Adrenal gland (tissue), 12 donors: ENCODE measurements around the gene KIAA1958. TPM values are rescaled to one million over a fixed set of nuclear protein-coding genes. Genes with fewer than 3 reads are reported as not detected.

ENCODE experiments used
- DNase-seq, 7 donors: peaks; one replicate each; pipeline ENCODE4 v3.0.0-alpha.2; 2019 to 2020
- H3K27ac ChIP-seq, 5 donors: fragments of 200-600 bp; sonication (generic) in 4 of 5; 1 replicate in 3 of 5; 2 replicates in 2 of 5; pipeline versions ENCODE4 v1.5.1 to v1.8.0; 2016 to 2020; ENCODE audit warnings: mild to moderate bottlenecking in 1 of 5
- H3K27me3 ChIP-seq: fragments of 200-600 bp; 2 replicates; pipeline ENCODE4 v1.8.0; 2021
- H3K36me3 ChIP-seq, 2 donors: fragments of 200-600 bp; replicated peaks in 1 of 2; 1 replicate in 1 of 2; 2 replicates in 1 of 2; pipeline versions ENCODE4 v1.5.1 to v1.8.0; 2018 to 2022
- H3K4me1 ChIP-seq, 2 donors: fragments of 200-600 bp; replicated peaks in 1 of 2; 1 replicate in 1 of 2; 2 replicates in 1 of 2; pipeline versions ENCODE4 v1.5.1 to v1.8.0; 2018 to 2021
- H3K4me3 ChIP-seq, 4 donors: fragments of 200-600 bp; sonication (generic) in 3 of 4; one replicate each; pipeline ENCODE4 v1.5.1; 2016 to 2018
- H3K9me3 ChIP-seq, 3 donors: fragments of 200-600 bp; sonication (generic) in 1 of 3; replicated peaks in 1 of 3; 1 replicate in 2 of 3; 2 replicates in 1 of 3; pipeline versions ENCODE4 v1.5.1 to v1.8.0; 2016 to 2021
- POLR2A ChIP-seq, 2 donors: fragments of 450-650 bp; IDR thresholded peaks; one replicate each; pipeline ENCODE4 v1.6.1; 2017; ENCODE audit warnings: antibody characterized with exemption in 2 of 2, mild to moderate bottlenecking in 2 of 2, moderate library complexity in 1 of 2
- WGBS, 4 donors: extraction: QIAGEN DNeasy Blood & Tissue Kit in 2 of 4; methylation state at CpG; one replicate each; pipeline versions ENCODE4 v1.1.5 to v1.1.7; 2013 to 2017; 5-methylcytosine and 5-hydroxymethylcytosine counted together
- intact Hi-C, 2 donors: fragments of 100-400 bp; cut with DNase I; formaldehyde crosslinking; loops; one replicate each; pipeline versions ENCODE4 v1.14.1 to v1.15.0; 2022 to 2023
- polyA plus RNA-seq, 3 donors: library from polyadenylated mRNA; stranded (reverse); fragments of 200-250 nt in 2 of 3; fragments of 350-450 nt in 1 of 3; fragmentation: Illumina TruSeq in 1 of 3; extraction: RNeasy Lipid Tissue Mini Kit (QIAGEN cat#74804) in 1 of 3; gene quantifications; one replicate each; pipeline ENCODE4 v1.2.3, GENCODE V29; 2013 to 2014
- total RNA-seq, 9 donors: library from RNA; depleted of rRNA in 4 of 9; stranded (reverse); fragments of >200 nt in 4 of 9; fragments of 120-200 nt in 1 of 9; fragmentation: NEBNext Ultra II Directional in 1 of 9; extraction: Animal tissue kit (Norgen Biotek cat#: 25700) in 1 of 9; gene quantifications; one replicate each; pipeline versions ENCODE4 v1.1.0 to v1.2.4, GENCODE V29; 2013 to 2023
- TF ChIP-seq, protein P1 (sequence below), 6 experiments: fragments of 450-650 bp in 4 of 6; fragments of 200-600 bp in 2 of 6; sonication (generic) in 1 of 6; IDR thresholded peaks; 1 replicate in 5 of 6; 2 replicates in 1 of 6; pipeline versions ENCODE4 v1.5.1 to v1.8.0; 2016 to 2021; ENCODE audit warnings: antibody characterized with exemption in 6 of 6, mild to moderate bottlenecking in 2 of 6, moderate library complexity in 1 of 6
- donor health status: healthy with polysubstance abuse.
- donor health status: Bipolar disorder and iron deficiency.
- donor health status: DM: yes; HTN: yes; CAD: no.
- donor health status: DM: no; HTN: no; CAD: no.
- donor health status: DM: no; HTN: no; CAD: no.
- donor health status: DM: yes; HTN: yes; CAD: no.

The KIAA1958 gene
- total and polyA plus RNA-seq, 12 donors, result 3.5 to 67.2 (median 30.0) TPM

- intact Hi-C loops, result no loop called here
- TF ChIP-seq POLR2A (IDR thresholded peaks at IDR 0.05), result no peak
- TF ChIP-seq, protein P1, sequence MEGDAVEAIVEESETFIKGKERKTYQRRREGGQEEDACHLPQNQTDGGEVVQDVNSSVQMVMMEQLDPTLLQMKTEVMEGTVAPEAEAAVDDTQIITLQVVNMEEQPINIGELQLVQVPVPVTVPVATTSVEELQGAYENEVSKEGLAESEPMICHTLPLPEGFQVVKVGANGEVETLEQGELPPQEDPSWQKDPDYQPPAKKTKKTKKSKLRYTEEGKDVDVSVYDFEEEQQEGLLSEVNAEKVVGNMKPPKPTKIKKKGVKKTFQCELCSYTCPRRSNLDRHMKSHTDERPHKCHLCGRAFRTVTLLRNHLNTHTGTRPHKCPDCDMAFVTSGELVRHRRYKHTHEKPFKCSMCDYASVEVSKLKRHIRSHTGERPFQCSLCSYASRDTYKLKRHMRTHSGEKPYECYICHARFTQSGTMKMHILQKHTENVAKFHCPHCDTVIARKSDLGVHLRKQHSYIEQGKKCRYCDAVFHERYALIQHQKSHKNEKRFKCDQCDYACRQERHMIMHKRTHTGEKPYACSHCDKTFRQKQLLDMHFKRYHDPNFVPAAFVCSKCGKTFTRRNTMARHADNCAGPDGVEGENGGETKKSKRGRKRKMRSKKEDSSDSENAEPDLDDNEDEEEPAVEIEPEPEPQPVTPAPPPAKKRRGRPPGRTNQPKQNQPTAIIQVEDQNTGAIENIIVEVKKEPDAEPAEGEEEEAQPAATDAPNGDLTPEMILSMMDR (IDR thresholded peaks at IDR 0.05), result no peak
- Histone ChIP-seq H3K4me1 (no peaks in the 10 kb centered on the region), H3K27me3 (no peaks in the 10 kb centered on the region), H3K9me3 (no peaks in the 10 kb centered on the region), H3K4me3 (no peak overlapping the region), H3K27ac (no peak overlapping the region), H3K36me3 (no peaks in the 10 kb centered on the region)
- no peak for DNase-seq
These were observed 190.4 kb downstream of the KIAA1958 start for GRCh38 chr9:112677040-112677439.

- no peak for TF ChIP-seq POLR2A (IDR thresholded peaks at IDR 0.05)
- TF ChIP-seq, protein P1 (IDR thresholded peaks at IDR 0.05), result no peak
- H3K27ac ChIP-seq, result no peak overlapping the region
- WGBS, 4 donors, result 82 to 92% (median 86%) methylated on average over 6 of the region's 6 CpGs
These were observed 194.2 kb downstream of the KIAA1958 start for GRCh38 chr9:112680731-112681402.

DNA sequence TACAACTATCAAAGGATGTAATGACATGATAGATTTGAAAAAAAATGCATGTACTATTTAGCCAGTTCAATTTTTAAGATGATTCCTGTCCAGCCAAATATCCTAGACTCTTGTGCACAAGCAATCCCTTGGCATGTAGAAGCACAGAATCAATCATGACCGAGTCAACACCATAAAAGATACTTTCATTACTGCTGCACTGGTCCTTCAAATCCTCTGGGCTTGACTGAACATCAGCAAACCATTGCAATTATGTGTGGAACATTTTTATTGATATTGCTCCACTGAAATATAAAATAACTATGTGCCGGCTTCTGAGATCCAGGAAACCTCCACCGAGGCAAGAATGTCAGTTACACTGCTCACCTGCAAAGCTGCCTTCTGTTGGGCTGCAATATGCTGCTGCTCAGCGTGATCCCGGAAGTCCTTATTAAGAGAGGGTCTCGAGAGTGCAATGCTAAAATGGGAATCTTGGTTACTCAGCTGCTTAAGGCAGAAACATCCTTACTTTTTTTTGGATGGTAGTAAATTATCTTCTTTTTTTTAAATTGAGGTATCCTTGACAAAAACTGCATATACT is 202.6 kb downstream of the KIAA1958 start:
- TF ChIP-seq, protein P1 (IDR thresholded peaks at IDR 0.05), result no peak
- no peak for TF ChIP-seq POLR2A (IDR thresholded peaks at IDR 0.05)
- no peak for DNase-seq
- WGBS, 4 donors, result 90 to 94% (median 93%) methylated on average over 6 of the region's 6 CpGs
- H3K27me3 ChIP-seq, result no peaks in the 10 kb centered on the region
- no peak overlapping the region for H3K27ac ChIP-seq
- H3K4me1 ChIP-seq, result no peaks in the 10 kb centered on the region
- no peaks in the 10 kb centered on the region for H3K9me3 ChIP-seq
- intact Hi-C loops, result no loop called here
- peaks cover 0 to 24% of the 10 kb centered on the region in 2 donors for H3K36me3 ChIP-seq
- H3K4me3 ChIP-seq, result no peak overlapping the region

More at GRCh38 chr9:112680731-112681402, 194.2 kb downstream of the KIAA1958 start:
- DNase-seq, result no peak
- Histone ChIP-seq H3K27me3 (no peaks in the 10 kb centered on the region), H3K9me3 (no peaks in the 10 kb centered on the region), H3K4me1 (no peaks in the 10 kb centered on the region), H3K36me3 (no peaks in the 10 kb centered on the region), H3K4me3 (no peak overlapping the region)
- intact Hi-C loops, result no loop called here

DNA sequence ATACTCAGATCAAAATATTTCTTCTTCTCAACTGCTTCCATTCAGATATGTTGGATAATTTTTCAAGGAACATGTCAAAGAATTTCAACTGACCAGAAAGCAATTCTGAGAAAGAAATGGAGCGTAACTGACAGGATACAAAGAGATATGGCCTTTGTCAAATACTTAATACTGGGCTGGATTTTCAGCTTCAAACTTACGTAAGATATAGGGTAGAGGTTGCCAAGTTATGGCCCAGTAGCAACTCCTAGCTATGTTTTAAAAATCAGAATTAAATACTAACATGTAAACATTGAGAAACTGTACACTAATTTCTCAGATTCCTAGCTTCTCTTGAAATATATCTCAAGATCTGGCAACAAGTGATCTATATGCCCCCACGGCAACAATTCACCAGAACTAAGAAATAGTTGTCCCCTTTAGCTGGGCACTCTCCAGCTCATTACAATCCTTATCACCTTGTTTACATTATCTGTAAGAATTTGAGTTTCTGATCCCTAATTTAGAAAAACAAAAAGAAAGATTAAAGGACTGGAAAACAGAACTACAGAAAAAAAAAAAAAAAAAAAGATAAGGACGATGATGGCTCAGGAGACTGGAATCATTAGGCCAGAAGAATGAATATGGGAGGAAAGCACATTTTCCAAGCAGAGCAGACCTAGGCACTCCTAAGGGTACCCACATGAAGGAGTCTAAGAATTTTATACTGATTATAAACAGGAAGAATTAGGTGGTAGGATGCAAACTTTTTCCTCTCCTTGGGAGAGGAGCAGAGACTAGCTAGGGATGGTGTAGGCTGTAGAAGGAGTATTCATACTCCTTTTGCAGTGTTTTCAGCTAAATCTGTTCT is 208.3 kb downstream of the KIAA1958 start:
- Histone ChIP-seq H3K9me3 (no peaks in the 10 kb centered on the region), H3K27me3 (no peaks in the 10 kb centered on the region), H3K4me1 (no peaks in the 10 kb centered on the region), H3K27ac (no peak overlapping the region), H3K4me3 (no peak overlapping the region), H3K36me3 (peaks cover 0 to 9% of the 10 kb centered on the region in 2 donors)
- TF ChIP-seq POLR2A (IDR thresholded peaks at IDR 0.05), result no peak
- TF ChIP-seq, protein P1 (IDR thresholded peaks at IDR 0.05), result no peak
- intact Hi-C loops, result loop anchor here in 1 of 2 donors (10.0 kb wide), 1 partner anchor 210 kb away; the partner anchor contains the start of gene KIAA1958
- WGBS, 4 donors, result 82 to 87% (median 85%) methylated on average over 4 of the region's 4 CpGs
- no peak for DNase-seq
